ENCODE data around the gene UBA5.

Gene UBA5

DNA sequence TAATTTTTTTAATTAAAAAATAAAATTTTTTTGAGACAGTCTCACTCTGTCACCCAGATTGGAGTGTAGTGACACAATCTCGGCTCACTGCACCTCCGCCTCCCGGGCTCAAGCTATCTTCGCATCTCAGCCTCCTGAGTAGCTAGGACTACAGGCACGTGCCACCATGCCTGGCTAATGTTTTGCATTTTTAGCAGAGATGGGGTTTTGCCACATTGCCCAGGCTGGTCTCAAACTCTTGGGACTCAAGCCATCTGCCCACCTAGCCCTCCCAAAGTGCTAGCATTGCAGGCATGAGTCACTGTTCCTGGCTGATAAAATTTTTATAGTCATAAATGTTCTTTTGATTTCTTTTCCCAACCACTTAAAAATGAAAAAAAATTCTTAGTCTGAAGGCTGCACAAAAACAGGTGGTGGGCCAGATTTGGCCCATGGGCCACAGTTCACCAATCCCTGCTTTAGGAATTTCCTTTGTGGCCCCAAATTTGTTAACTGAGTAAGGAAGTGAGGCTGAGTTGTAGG, 9.2 kb downstream of the UBA5 start:
- no peak for DNase-seq (ENCODE audit: low read depth, low spot score)
- H3K4me3 ChIP-seq (ENCODE audit: low read depth, low read length): no peak overlapping the region
- TF ChIP-seq CTCF (IDR thresholded peaks at IDR 0.05; ENCODE audit: low read depth, low read length): no peak
- in situ Hi-C loops (cut with HindIII; ENCODE audit: low sequenced_read_pairs): no loop called here

DNA sequence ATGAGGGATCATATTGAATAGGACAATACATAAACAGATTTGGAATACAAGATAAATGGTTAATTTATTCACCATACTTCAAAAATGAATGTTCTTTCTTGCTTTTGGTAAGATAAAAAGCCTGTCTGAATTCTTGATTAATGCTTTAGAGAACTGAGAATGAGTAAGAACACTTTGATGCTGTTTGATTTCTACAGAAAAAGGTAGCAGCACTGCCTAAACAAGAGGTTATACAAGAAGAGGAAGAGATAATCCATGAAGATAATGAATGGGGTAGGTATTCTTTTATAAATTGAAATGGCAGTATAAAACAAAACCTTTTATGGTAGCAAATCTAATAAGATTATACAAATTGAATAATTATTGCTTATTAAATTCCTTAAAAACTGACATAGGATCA, 15.3 kb downstream of the UBA5 start:
- TF ChIP-seq CTCF (IDR thresholded peaks at IDR 0.05; ENCODE audit: low read depth, low read length): no peak
- H3K4me3 ChIP-seq (ENCODE audit: low read depth, low read length): no peak overlapping the region

GRCh38 chr3:132679911-132680310, 19.8 kb downstream of the UBA5 start:
- no peak for DNase-seq (ENCODE audit: low read depth, low spot score)
- in situ Hi-C loops (cut with HindIII; ENCODE audit: low sequenced_read_pairs): no loop called here

More for the DNA sequence above, 15.3 kb downstream of the UBA5 start:
- DNase-seq (ENCODE audit: low read depth, low spot score): no peak
- in situ Hi-C loops (cut with HindIII; ENCODE audit: low sequenced_read_pairs): no loop called here

GRCh38 chr3:132681421-132681820, 21.3 kb downstream of the UBA5 start:
- H3K4me3 ChIP-seq (ENCODE audit: low read depth, low read length): no peak overlapping the region
- no peak for TF ChIP-seq CTCF (IDR thresholded peaks at IDR 0.05; ENCODE audit: low read depth, low read length)
- in situ Hi-C loops (cut with HindIII; ENCODE audit: low sequenced_read_pairs): no loop called here
- no peak for DNase-seq (ENCODE audit: low read depth, low spot score)

More at GRCh38 chr3:132679911-132680310, 19.8 kb downstream of the UBA5 start:
- no peak overlapping the region for H3K4me3 ChIP-seq (ENCODE audit: low read depth, low read length)
- TF ChIP-seq CTCF (IDR thresholded peaks at IDR 0.05; ENCODE audit: low read depth, low read length): no peak

DNA sequence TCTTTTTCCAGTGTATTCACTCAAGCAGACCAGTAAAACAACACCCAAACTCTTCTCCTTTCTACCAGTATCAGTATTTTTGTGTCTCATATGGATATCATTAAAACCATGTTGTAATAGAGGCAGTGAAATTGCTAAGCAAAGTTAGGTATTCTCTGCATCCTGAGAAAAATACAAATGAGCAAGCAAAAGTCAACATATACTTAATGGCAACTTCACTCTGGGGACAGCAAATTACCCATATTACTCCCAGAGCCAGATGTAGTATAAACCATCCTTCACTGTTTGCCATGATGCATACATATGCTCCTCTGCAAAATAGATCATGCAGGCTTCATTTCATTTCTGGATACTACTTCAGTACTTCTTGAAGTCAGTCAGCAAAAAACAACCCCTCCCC, 22.1 kb downstream of the UBA5 start:
- TF ChIP-seq CTCF (IDR thresholded peaks at IDR 0.05; ENCODE audit: low read depth, low read length): no peak
- in situ Hi-C loops (cut with HindIII; ENCODE audit: low sequenced_read_pairs): no loop called here
- no peak overlapping the region for H3K4me3 ChIP-seq (ENCODE audit: low read depth, low read length)
- no peak for DNase-seq (ENCODE audit: low read depth, low spot score)

DNA sequence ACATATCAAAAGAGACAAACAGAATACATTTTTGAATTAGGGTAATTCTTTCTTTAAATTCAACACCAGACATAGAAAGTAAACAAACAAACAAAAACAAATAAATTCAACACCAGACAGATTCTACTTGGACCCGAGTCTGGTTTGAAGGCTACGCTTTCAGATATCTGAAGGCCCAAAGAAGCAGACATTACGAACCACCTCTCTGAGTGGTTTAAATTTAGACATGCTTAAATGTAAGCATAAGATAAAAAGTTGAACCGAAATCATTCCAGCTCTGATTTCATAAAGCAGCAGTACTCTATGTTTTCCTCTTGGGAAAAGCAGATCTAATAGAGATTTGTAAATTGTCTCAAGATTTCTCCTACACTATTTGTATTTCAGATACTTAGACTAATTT, 29.9 kb downstream of the UBA5 start:
- TF ChIP-seq CTCF (IDR thresholded peaks at IDR 0.05; ENCODE audit: low read depth, low read length): no peak
- H3K4me3 ChIP-seq (ENCODE audit: low read depth, low read length): no peak overlapping the region
- no peak for DNase-seq (ENCODE audit: low read depth, low spot score)
- in situ Hi-C loops (cut with HindIII; ENCODE audit: low sequenced_read_pairs): no loop called here

GRCh38 chr3:132694991-132695390, 34.9 kb downstream of the UBA5 start:
- in situ Hi-C loops (cut with HindIII; ENCODE audit: low sequenced_read_pairs): no loop called here
- DNase-seq (ENCODE audit: low read depth, low spot score): no peak
- TF ChIP-seq CTCF (IDR thresholded peaks at IDR 0.05; ENCODE audit: low read depth, low read length): no peak
- no peak overlapping the region for H3K4me3 ChIP-seq (ENCODE audit: low read depth, low read length)
